LNCAP (cell line): ENCODE data around the gene PAPSS2.

ENCODE experiments used
- CTCF ChIP-seq: fragments of 450-650 bp; IDR thresholded peaks from 2 replicates; pipeline ENCODE4 v1.5.1; 2017; ENCODE audit warnings: mild to moderate bottlenecking

PAPSS2 gene

GRCh38 chr10:87734987-87735827, 75.5 kb downstream of the PAPSS2 start:
- TF ChIP-seq CTCF, result peak; percentile 64

GRCh38 chr10:87739703-87740102, 80.0 kb downstream of the PAPSS2 start:
- no peak for TF ChIP-seq CTCF

GRCh38 chr10:87740254-87740655, 80.6 kb downstream of the PAPSS2 start:
- no peak for TF ChIP-seq CTCF

- TF ChIP-seq CTCF, result no peak
Observed at GRCh38 chr10:87744606-87745005, 84.9 kb downstream of the PAPSS2 start.

- TF ChIP-seq CTCF, result no peak
Observed at GRCh38 chr10:87746911-87747310, 87.2 kb downstream of the PAPSS2 start.

GRCh38 chr10:87750001-87750671, 90.5 kb downstream of the PAPSS2 start:
- TF ChIP-seq CTCF, result no peak

GRCh38 chr10:87750817-87751216, 91.1 kb downstream of the PAPSS2 start:
- no peak for TF ChIP-seq CTCF
